Spleen (tissue), 7 donors: ENCODE data around the gene DLEC1.

Experiments
- CTCF ChIP-seq, 11 experiments: fragments of 200-600 bp in 7 of 11; fragments of 450-650 bp in 4 of 11; sonication (generic) in 4 of 11; IDR thresholded peaks in 8 of 11; conservative IDR thresholded peaks in 3 of 11; 1 replicate in 7 of 11; 2 replicates in 4 of 11; pipeline versions ENCODE4 v1.4.0 to v1.8.0; 2016 to 2021; ENCODE audit warnings: antibody characterized with exemption in 11 of 11, inconsistent platforms in 4 of 11, mild to moderate bottlenecking in 1 of 11
- POLR2A ChIP-seq, 3 donors: fragments of 450-650 bp; IDR thresholded peaks; one replicate each; pipeline ENCODE4 v1.5.1; 2017; ENCODE audit warnings: antibody characterized with exemption in 3 of 3, mild to moderate bottlenecking in 1 of 3
- POLR2AphosphoS5 ChIP-seq, 3 donors: sonication (generic); formaldehyde crosslinking; IDR thresholded peaks; one replicate each; pipeline ENCODE4 v1.5.1; 2017; ENCODE audit warnings: antibody characterized with exemption in 3 of 3
- donor health status: DM: no; HTN: no; CAD: no; lungs with moderate emphysema.
- donor health status: DM: no; HTN: no; CAD: no.
- donor health status: DM: no; HTN: no; CAD: no.

GRCh38 chr3:38098376-38098723, 59.3 kb downstream of the DLEC1 start:
- TF ChIP-seq CTCF (IDR thresholded peaks at IDR 0.05 in 8 of 11, conservative IDR thresholded peaks at IDR 0.05 in 3 of 11) (no peak), POLR2A (IDR thresholded peaks at IDR 0.05) (no peak), POLR2AphosphoS5 (IDR thresholded peaks at IDR 0.05) (no peak)
